Skeletal muscle satellite cell (primary cell): Measurements from ENCODE around the gene BAHD1.
"Not testable (repeated sequence)": the region's sequence is repeated elsewhere in the genome, so short reads cannot be mapped to it uniquely, and the experiment has no call there.

Experiments used
- H3K27me3 ChIP-seq: 2 replicates; pipeline ENCODE4 v1.7.0; 2013; ENCODE audit warnings: low read length; ENCODE audit not compliant: control insufficient read depth, insufficient read depth
- H3K36me3 ChIP-seq: 2 replicates; pipeline ENCODE4 v1.7.0; 2013; ENCODE audit warnings: mild to moderate bottlenecking, control low read depth, low read length; ENCODE audit not compliant: insufficient read depth
- H3K4me1 ChIP-seq: 2 replicates; pipeline ENCODE4 v1.7.0; 2013; ENCODE audit warnings: low read length; ENCODE audit not compliant: control insufficient read depth, insufficient read depth
- H3K4me2 ChIP-seq: 2 replicates; pipeline ENCODE4 v1.7.0; 2013; ENCODE audit warnings: mild to moderate bottlenecking, low read length
- H3K4me3 ChIP-seq: 2 replicates; pipeline ENCODE4 v1.7.0; 2013; ENCODE audit warnings: low read length
- H3K9ac ChIP-seq: 2 replicates; pipeline ENCODE4 v1.7.0; 2013; ENCODE audit warnings: mild to moderate bottlenecking, low read depth, low read length, moderate library complexity
- H3K9me3 ChIP-seq: replicated peaks from 2 replicates; pipeline ENCODE4 v1.7.0; 2013; ENCODE audit warnings: mild to moderate bottlenecking, control low read depth, low read length

The BAHD1 gene

DNA sequence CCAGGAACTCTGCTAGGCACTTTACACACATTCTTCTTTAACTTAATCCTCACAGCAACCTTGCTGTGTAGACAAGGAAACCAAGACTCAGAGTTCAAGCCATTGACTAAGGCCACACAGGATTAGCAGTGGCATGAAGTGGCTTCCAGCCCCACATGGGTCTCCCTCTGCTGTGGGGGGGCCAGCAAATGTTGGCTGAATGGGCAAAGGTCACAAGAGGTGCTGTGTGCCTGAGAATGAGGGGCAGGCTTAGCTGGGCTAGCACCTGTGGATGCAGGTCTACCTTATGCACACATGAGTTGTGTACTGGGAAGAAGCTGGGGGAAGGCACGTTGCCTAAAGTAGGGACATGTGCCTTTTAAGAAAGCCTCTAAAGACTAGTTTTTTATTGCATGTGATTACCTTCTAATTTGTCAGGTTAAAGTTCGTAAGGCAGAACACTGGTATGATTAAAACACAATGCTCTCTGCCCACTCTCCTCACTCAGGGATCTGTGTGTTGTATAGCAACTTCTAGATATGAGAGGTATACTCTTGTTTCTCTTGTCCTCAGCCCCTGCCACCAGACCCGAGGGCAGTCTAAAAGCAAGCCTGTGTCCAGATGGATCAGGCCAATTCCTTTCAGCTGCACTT lies 10.9 kb downstream of the BAHD1 start:
- no peaks in the 10 kb centered on the region for H3K9me3 ChIP-seq
- no peak overlapping the region for H3K9ac ChIP-seq
- peaks cover 17% of the 10 kb centered on the region for H3K4me1 ChIP-seq

DNA sequence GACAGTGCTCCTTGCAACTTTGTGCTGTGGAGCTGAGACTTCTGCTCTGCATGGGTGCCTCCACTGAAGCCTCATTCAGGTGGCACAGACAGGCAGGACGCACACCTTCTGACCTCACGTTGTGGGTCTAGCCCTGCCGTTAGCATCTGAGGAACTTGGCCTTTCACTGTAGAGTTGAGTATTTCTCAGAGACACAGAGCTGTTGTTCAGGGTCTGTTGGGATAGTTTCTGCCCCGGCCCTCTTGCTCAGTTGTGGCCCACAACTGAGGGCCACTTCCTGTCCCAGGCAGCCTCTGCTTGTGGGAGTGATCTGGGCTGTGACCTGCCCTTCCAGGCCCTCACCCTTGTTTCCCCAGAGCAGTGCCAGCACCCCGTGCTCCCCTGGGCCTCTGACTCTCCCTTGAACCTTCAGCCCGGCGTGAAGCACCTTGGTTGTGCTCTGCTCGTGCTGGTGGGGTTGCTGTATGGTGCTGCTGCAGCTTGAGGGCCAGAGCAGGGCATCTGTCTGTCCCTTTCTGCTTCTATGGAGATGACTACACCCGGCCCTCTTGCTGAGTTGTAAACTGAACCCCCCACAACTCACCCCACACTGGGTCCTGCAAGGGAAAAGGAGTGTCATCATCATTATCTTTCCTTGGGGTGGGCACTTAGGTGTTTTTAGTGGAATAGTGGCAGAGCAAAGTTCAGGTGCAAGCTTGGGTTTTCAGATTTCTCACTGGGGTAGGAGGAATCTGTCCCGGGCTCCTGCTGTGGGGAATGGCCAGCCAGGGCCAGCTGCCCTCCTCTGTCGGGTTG lies 11.7 kb downstream of the BAHD1 start:
- H3K9me3 ChIP-seq, result no peaks in the 10 kb centered on the region
- no peak overlapping the region for H3K4me2 ChIP-seq
- H3K9ac ChIP-seq, result no peak overlapping the region
- no peaks in the 10 kb centered on the region for H3K27me3 ChIP-seq
- H3K4me3 ChIP-seq, result no peak overlapping the region
- no peaks in the 10 kb centered on the region for H3K36me3 ChIP-seq
- H3K4me1 ChIP-seq, result peaks cover 17% of the 10 kb centered on the region

More for the DNA sequence above, 10.9 kb downstream of the BAHD1 start:
- no peaks in the 10 kb centered on the region for H3K36me3 ChIP-seq
- no peak overlapping the region for H3K4me3 ChIP-seq
- no peaks in the 10 kb centered on the region for H3K27me3 ChIP-seq
- H3K4me2 ChIP-seq, result no peak overlapping the region

DNA sequence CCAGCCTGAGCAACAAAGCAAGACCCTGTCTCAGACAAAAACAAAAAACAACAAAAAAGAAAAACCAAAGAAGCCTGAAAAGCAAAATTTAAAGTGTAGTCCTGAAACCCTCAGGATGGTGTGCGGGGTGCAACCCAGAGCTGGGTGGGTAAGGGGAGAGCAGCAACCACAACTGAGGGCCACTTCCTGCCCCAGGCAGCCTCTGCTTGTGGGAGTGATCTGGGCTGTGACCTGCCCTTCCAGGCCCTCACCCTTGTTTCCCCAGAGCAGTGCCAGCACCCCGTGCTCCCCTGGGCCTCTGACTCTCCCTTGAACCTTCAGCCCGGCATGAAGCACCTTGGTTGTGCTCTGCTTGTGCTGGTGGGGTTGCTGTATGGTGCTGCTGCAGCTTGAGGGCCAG lies 13.2 kb downstream of the BAHD1 start:
- H3K4me1 ChIP-seq, result peaks cover 17% of the 10 kb centered on the region
- H3K4me2 ChIP-seq, H3K4me3 ChIP-seq, H3K9me3 ChIP-seq, H3K36me3 ChIP-seq, H3K9ac ChIP-seq, H3K27me3 ChIP-seq: not testable (repeated sequence)

DNA sequence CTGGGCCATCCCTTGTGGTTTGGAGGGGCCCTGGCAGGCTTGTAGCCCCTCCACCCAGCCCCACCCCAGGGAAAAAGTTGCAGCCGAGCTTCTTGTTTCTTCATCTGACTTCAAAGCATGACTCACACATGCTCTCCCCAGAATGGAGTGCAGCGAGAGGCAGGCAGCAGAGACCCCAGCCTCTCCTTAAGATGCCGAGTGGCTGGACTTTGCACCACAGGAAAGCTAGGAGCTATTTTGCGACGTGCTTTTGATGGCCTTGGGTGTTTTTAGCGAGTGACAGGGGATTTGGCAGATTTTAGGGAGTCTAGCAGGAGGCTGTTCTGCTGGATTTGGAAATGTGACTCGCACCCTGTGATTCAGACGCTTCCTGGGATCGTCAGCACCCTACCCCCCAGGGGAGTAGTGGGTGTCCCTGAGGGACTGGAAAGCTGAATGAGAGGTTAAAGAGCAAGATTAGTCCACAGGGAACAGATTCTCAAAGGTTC lies 14.2 kb downstream of the BAHD1 start:
- H3K4me2 ChIP-seq, result peak overlapping the region; percentile 74
- no peaks in the 10 kb centered on the region for H3K27me3 ChIP-seq
- peak overlapping the region; percentile 31 for H3K4me3 ChIP-seq
- no peak overlapping the region for H3K9ac ChIP-seq
- no peaks in the 10 kb centered on the region for H3K9me3 ChIP-seq
- peaks cover 17% of the 10 kb centered on the region for H3K4me1 ChIP-seq
- peaks cover 2% of the 10 kb centered on the region for H3K36me3 ChIP-seq

DNA sequence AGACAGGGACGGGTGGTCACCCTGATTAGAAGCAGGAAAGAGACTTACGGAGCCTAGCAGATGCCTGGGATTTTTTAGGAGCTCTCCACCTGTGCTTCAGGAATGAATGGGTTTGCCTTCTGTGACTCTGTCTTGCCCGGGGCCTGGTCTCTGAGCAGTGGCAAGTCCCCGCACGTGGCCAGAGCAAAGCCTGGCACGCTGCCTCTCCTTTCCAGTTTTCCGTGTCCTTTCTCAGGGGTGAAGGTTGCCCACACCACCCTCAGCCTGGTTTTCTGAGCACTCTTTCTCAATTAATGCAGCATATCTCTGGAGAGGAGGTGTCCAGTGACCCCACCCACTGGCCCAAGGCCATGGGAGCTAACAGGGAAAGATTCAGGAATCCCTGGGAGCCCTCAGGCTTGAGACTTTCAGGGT lies 15.6 kb downstream of the BAHD1 start:
- no peaks in the 10 kb centered on the region for H3K9me3 ChIP-seq
- H3K4me2 ChIP-seq, result no peak overlapping the region
- peaks cover 10% of the 10 kb centered on the region for H3K36me3 ChIP-seq
- H3K4me3 ChIP-seq, result no peak overlapping the region
- H3K27me3 ChIP-seq, result no peaks in the 10 kb centered on the region
- peaks cover 17% of the 10 kb centered on the region for H3K4me1 ChIP-seq
- H3K9ac ChIP-seq, result no peak overlapping the region

DNA sequence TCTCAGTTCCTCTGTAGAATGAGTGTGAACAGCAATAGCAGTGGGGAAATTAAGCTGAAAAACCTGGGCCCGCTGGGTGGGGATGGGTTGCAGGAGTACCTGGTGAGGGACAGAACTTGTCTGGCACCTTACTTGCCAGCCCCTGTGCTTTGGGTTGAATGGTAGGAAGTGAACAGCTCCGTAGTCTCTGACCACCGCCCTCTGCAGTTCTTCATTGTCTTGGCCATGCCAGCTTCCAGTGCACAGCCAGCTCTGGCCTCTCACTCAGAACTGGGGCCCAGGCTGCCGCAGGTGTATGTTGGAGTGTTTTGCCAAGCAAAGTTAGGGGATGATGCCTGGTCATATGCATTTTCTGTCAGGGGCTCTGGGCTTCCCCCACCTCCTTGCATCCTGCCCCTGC lies 16.0 kb downstream of the BAHD1 start:
- H3K9ac ChIP-seq, result no peak overlapping the region
- H3K9me3 ChIP-seq, result no peaks in the 10 kb centered on the region
- H3K36me3 ChIP-seq, result peaks cover 11% of the 10 kb centered on the region
- H3K4me2 ChIP-seq, result no peak overlapping the region
- H3K4me1 ChIP-seq, result peaks cover 17% of the 10 kb centered on the region
- H3K27me3 ChIP-seq, result no peaks in the 10 kb centered on the region
- no peak overlapping the region for H3K4me3 ChIP-seq

DNA sequence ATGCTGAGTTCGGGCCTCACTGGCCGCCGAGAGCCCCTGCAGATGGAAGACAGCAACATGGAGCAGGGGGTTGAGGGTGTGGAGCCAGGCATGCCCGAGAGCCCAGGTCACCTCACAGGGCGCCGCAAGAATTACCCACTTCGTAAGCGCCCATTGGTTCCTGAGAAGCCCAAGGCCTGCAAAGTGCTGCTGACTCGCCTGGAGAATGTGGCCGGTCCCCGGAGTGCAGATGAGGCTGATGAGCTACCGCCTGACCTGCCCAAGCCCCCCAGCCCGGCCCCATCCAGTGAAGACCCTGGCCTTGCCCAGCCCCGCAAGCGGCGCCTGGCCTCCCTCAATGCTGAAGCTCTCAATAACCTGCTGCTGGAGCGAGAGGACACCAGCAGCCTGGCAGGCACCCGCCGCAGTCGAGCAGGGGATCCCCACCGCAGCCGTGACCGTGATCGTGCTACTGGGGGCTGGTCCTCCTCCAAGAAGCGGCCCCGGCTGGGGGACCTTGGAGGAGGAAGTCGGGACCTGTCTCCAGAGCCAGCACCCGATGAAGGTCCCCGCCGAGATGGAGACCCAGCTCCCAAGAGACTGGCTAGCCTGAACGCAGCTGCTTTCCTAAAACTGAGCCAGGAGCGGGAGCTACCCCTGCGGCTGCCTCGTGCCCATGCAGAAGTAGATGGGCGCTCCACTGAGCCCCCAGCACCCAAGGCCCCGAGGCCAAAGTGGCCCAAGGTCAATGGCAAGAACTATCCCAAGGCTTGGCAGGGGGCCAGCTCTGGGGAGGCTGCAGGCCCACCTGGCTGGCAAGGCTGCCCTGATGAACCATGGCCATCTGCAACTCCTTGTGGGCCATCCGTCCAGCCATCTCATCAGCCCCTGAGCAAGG lies 18.0 kb downstream of the BAHD1 start:
- Histone ChIP-seq H3K9ac (no peak overlapping the region), H3K4me1 (peaks cover 17% of the 10 kb centered on the region), H3K4me3 (no peak overlapping the region), H3K9me3 (no peaks in the 10 kb centered on the region), H3K27me3 (no peaks in the 10 kb centered on the region), H3K36me3 (peaks cover 27% of the 10 kb centered on the region), H3K4me2 (no peak overlapping the region)

DNA sequence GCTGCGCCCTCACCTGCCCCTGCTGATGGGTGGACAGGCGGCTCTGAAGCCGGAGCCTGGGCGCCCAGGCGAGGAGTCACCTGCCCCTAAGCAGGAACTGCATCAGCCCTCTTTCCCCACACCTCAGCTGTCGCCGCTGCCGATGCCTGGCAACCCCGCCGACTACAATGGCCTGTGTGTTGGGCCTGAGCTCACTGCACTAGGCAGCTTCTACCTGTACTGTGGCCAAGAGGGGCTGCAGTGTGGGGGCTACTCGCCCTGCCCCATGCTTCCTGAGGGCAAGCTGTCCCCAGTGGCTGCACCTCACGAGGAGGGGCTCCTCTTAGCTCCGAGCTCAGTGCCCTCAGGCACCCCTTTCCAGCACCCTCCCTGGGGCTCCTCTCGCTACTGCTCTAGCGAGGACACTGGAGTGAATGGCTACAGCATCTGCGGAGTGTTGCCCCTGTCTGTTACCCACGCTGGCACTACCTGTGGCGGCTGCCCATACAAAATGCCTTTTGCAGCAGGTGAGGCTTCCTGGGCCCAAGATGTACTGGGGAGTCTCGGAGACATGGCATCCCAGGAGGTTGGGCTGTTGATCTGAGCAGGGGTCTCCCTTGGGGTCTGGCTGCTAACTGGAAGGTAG lies 18.8 kb downstream of the BAHD1 start:
- peaks cover 32% of the 10 kb centered on the region for H3K36me3 ChIP-seq
- H3K4me1 ChIP-seq, result peaks cover 14% of the 10 kb centered on the region
- no peak overlapping the region for H3K4me3 ChIP-seq
- no peak overlapping the region for H3K9ac ChIP-seq
- no peaks in the 10 kb centered on the region for H3K27me3 ChIP-seq
- H3K9me3 ChIP-seq, result no peaks in the 10 kb centered on the region
- no peak overlapping the region for H3K4me2 ChIP-seq

DNA sequence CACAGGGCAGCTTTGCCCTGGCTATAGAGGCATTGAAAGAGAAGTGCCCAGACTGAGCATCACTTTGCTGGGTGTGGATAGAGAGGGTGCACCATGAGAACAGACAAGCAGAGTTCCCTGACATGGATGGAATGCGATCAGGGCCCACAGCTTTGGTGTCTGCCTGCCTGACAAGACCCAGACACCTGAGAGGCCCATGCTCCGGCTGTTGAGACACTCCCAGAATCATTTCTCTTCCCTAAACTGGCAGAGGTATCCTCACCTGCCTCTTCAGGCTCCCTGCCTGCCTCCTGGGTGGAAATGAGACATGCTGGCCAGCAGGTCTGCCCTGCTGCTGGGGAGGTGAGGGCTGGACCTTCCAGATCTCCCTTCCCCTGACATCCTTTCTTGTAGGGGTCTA lies 19.7 kb downstream of the BAHD1 start:
- no peak overlapping the region for H3K4me2 ChIP-seq
- H3K4me1 ChIP-seq, result peaks cover 5% of the 10 kb centered on the region
- no peaks in the 10 kb centered on the region for H3K27me3 ChIP-seq
- no peak overlapping the region for H3K9ac ChIP-seq
- peaks cover 38% of the 10 kb centered on the region for H3K36me3 ChIP-seq
- no peaks in the 10 kb centered on the region for H3K9me3 ChIP-seq
- H3K4me3 ChIP-seq, result no peak overlapping the region

DNA sequence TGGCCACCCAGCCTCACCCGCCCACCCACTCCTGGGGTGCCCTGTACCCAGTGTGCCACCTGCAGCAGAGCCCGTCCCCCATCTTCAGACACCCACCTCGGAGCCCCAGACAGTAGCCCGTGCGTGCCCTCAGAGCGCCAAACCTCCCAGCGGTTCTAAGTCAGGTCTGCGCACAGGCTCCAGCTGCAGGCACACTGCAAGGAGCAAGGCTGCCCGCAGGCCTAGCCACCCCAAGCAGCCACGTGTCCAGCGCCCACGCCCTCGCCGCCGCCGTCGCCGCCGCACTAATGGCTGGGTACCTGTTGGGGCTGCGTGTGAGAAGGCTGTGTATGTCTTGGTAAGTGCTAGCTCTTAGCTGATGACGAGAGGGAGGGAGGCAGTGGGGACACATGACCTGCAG lies 21.2 kb downstream of the BAHD1 start:
- H3K36me3 ChIP-seq, result peaks cover 51% of the 10 kb centered on the region
- no peak overlapping the region for H3K4me2 ChIP-seq
- H3K9ac ChIP-seq, result no peak overlapping the region
- H3K27me3 ChIP-seq, result no peaks in the 10 kb centered on the region
- H3K4me3 ChIP-seq, result no peak overlapping the region
- H3K4me1 ChIP-seq, result no peaks in the 10 kb centered on the region
- H3K9me3 ChIP-seq, result no peaks in the 10 kb centered on the region

DNA sequence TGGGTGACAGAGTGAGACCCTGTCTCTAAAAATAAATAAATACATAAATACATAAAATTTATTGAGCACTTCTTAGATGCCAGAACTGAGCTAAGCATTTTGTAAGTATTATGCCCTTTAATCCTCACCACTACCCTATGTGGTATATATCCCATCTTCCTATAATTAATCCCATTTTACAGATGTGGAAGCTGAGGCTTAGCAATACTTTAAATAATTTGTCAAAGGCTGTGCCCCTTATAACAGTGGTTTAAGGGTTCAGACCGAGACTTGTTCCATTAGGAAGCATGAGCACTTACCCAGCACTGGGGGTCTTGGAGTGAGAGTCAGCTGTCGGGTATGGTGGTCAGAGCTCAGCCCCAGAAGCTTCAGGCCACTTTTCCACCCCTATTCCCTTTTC lies 22.5 kb downstream of the BAHD1 start:
- Histone ChIP-seq H3K27me3 (no peaks in the 10 kb centered on the region), H3K9ac (no peak overlapping the region), H3K36me3 (peaks cover 55% of the 10 kb centered on the region), H3K4me2 (no peak overlapping the region), H3K4me1 (no peaks in the 10 kb centered on the region), H3K4me3 (no peak overlapping the region), H3K9me3 (no peaks in the 10 kb centered on the region)
